HUES6 (cell line): Measurements from ENCODE around the gene DHRS1.

Experiments used
- H3K27ac ChIP-seq: 2 replicates; pipeline ENCODE4 v1.7.0; 2013; ENCODE audit warnings: low read depth, mild to moderate bottlenecking, low read length, inconsistent platforms
- H3K27me3 ChIP-seq: 2 replicates; pipeline ENCODE4 v1.6.1; 2013; ENCODE audit warnings: low read length; ENCODE audit not compliant: control insufficient read depth, insufficient read depth
- H3K36me3 ChIP-seq: 2 replicates; pipeline ENCODE4 v1.6.1; 2013; ENCODE audit warnings: low read length; ENCODE audit not compliant: control insufficient read depth, insufficient read depth
- H3K4me1 ChIP-seq: 2 replicates; pipeline ENCODE4 v1.6.1; 2013; ENCODE audit warnings: low read length; ENCODE audit not compliant: control insufficient read depth, insufficient read depth
- H3K4me3 ChIP-seq: 2 replicates; pipeline ENCODE4 v1.5.1; 2013; ENCODE audit warnings: low read depth, low read length
- H3K9ac ChIP-seq: one replicate; pipeline ENCODE4 v1.6.1; 2013; ENCODE audit warnings: mild to moderate bottlenecking, low read length
- H3K9me3 ChIP-seq: 2 replicates; pipeline ENCODE4 v1.6.1; 2013; ENCODE audit warnings: low read depth, low read length; ENCODE audit not compliant: control insufficient read depth, insufficient read depth

The DHRS1 gene

GRCh38 chr14:24286996-24287395, 12.6 kb downstream of the DHRS1 start:
- H3K27me3 ChIP-seq: no peaks in the 10 kb centered on the region
- no peak overlapping the region for H3K9ac ChIP-seq
- no peak overlapping the region for H3K27ac ChIP-seq
- no peaks in the 10 kb centered on the region for H3K9me3 ChIP-seq
- no peak overlapping the region for H3K4me3 ChIP-seq
- peaks cover 27% of the 10 kb centered on the region for H3K36me3 ChIP-seq
- H3K4me1 ChIP-seq: no peaks in the 10 kb centered on the region

GRCh38 chr14:24285351-24285750, 14.2 kb downstream of the DHRS1 start:
- Histone ChIP-seq H3K4me1 (no peaks in the 10 kb centered on the region), H3K36me3 (0 out of 2 replicates have a peak, but pooled peaks cover 11% of the 10 kb centered on the region)

GRCh38 chr14:24284501-24285035, 15.0 kb downstream of the DHRS1 start:
- Histone ChIP-seq H3K36me3 (0 out of 2 replicates have a peak, but pooled peaks cover 4% of the 10 kb centered on the region), H3K9me3 (no peaks in the 10 kb centered on the region), H3K27me3 (no peaks in the 10 kb centered on the region), H3K4me1 (no peaks in the 10 kb centered on the region), H3K4me3 (no peak overlapping the region), H3K9ac (no peak overlapping the region), H3K27ac (no peak overlapping the region)

More at GRCh38 chr14:24285351-24285750, 14.2 kb downstream of the DHRS1 start:
- Histone ChIP-seq H3K9me3 (no peaks in the 10 kb centered on the region), H3K4me3 (no peak overlapping the region), H3K9ac (no peak overlapping the region), H3K27me3 (no peaks in the 10 kb centered on the region), H3K27ac (no peak overlapping the region)

GRCh38 chr14:24283796-24284460, 15.7 kb downstream of the DHRS1 start:
- Histone ChIP-seq H3K27me3 (no peaks in the 10 kb centered on the region), H3K4me1 (no peaks in the 10 kb centered on the region), H3K27ac (no peak overlapping the region), H3K4me3 (no peak overlapping the region), H3K9me3 (no peaks in the 10 kb centered on the region), H3K36me3 (no peaks in the 10 kb centered on the region), H3K9ac (no peak overlapping the region)

- Histone ChIP-seq H3K9me3 (no peaks in the 10 kb centered on the region), H3K27me3 (no peaks in the 10 kb centered on the region), H3K4me1 (no peaks in the 10 kb centered on the region), H3K27ac (no peak overlapping the region), H3K4me3 (no peak overlapping the region), H3K36me3 (no peaks in the 10 kb centered on the region), H3K9ac (no peak overlapping the region)
Measured at GRCh38 chr14:24282736-24283135, 16.8 kb downstream of the DHRS1 start.

- Histone ChIP-seq H3K27me3 (no peaks in the 10 kb centered on the region), H3K36me3 (no peaks in the 10 kb centered on the region), H3K9me3 (no peaks in the 10 kb centered on the region), H3K4me3 (no peak overlapping the region), H3K4me1 (no peaks in the 10 kb centered on the region), H3K9ac (no peak overlapping the region), H3K27ac (no peak overlapping the region)
Measured at GRCh38 chr14:24281636-24282035, 17.9 kb downstream of the DHRS1 start.

- Histone ChIP-seq H3K4me3 (no peak overlapping the region), H3K36me3 (no peaks in the 10 kb centered on the region), H3K9me3 (no peaks in the 10 kb centered on the region), H3K9ac (no peak overlapping the region), H3K27ac (no peak overlapping the region), H3K27me3 (no peaks in the 10 kb centered on the region), H3K4me1 (no peaks in the 10 kb centered on the region)
Measured at GRCh38 chr14:24280797-24281460, 18.7 kb downstream of the DHRS1 start.

- H3K9me3 ChIP-seq: no peaks in the 10 kb centered on the region
- H3K9ac ChIP-seq: no peak overlapping the region
- no peaks in the 10 kb centered on the region for H3K36me3 ChIP-seq
- H3K4me1 ChIP-seq: no peaks in the 10 kb centered on the region
- H3K27ac ChIP-seq: no peak overlapping the region
- H3K27me3 ChIP-seq: no peaks in the 10 kb centered on the region
- no peak overlapping the region for H3K4me3 ChIP-seq
Measured at GRCh38 chr14:24279301-24280186, 20.0 kb downstream of the DHRS1 start.

- no peaks in the 10 kb centered on the region for H3K27me3 ChIP-seq
- no peak overlapping the region for H3K27ac ChIP-seq
- H3K9ac ChIP-seq: no peak overlapping the region
- no peaks in the 10 kb centered on the region for H3K9me3 ChIP-seq
- H3K4me1 ChIP-seq: peaks cover 8% of the 10 kb centered on the region; the same call in 1 of the 2 replicates
- H3K36me3 ChIP-seq: no peaks in the 10 kb centered on the region
- H3K4me3 ChIP-seq: no peak overlapping the region
Measured at GRCh38 chr14:24278424-24278823, 21.2 kb downstream of the DHRS1 start.

GRCh38 chr14:24277606-24278321, 21.8 kb downstream of the DHRS1 start:
- Histone ChIP-seq H3K4me1 (peaks cover 8% of the 10 kb centered on the region; the same call in 1 of the 2 replicates), H3K27me3 (no peaks in the 10 kb centered on the region)

More at GRCh38 chr14:24277606-24278321, 21.8 kb downstream of the DHRS1 start:
- H3K9me3 ChIP-seq: no peaks in the 10 kb centered on the region
- H3K36me3 ChIP-seq: no peaks in the 10 kb centered on the region
- no peak overlapping the region for H3K9ac ChIP-seq
- no peak overlapping the region for H3K27ac ChIP-seq
- H3K4me3 ChIP-seq: no peak overlapping the region
